Stomach (tissue), 9 donors: ENCODE data around the gene KDM2A. TPM values are rescaled to one million over a fixed set of nuclear protein-coding genes. Genes with fewer than 3 reads are reported as not detected.

ENCODE experiments used
- DNase-seq, 2 donors: peaks; one replicate each; pipeline versions ENCODE4 v3.0.0 to v3.0.0-alpha.2; 2013 to 2019
- H3K27ac ChIP-seq, 5 donors: fragments of 200-600 bp in 4 of 5; sonication (generic) in 4 of 5; one replicate each; pipeline ENCODE4 v1.5.1; 2013 to 2019; ENCODE audit warnings: mild to moderate bottlenecking in 1 of 5, moderate library complexity in 1 of 5
- H3K27me3 ChIP-seq, 3 donors: fragments of 200-600 bp; sonication (generic); one replicate each; pipeline ENCODE4 v1.5.1; 2017 to 2019; ENCODE audit warnings: mixed run types in 1 of 3
- H3K36me3 ChIP-seq, 4 donors: fragments of 200-600 bp; sonication (generic); 1 replicate in 3 of 4; 2 replicates in 1 of 4; pipeline ENCODE4 v1.5.1; 2016 to 2019
- H3K4me1 ChIP-seq, 4 donors: fragments of 200-600 bp; sonication (generic); one replicate each; pipeline ENCODE4 v1.5.1; 2016 to 2019
- H3K4me3 ChIP-seq, 4 donors: fragments of 200-600 bp; sonication (generic) in 3 of 4; one replicate each; pipeline ENCODE4 v1.5.1; 2016 to 2019; ENCODE audit warnings: mild to moderate bottlenecking in 1 of 4
- H3K9me3 ChIP-seq, 4 donors: fragments of 200-600 bp; sonication (generic); one replicate each; pipeline ENCODE4 v1.5.1; 2016 to 2019
- CTCF ChIP-seq, 7 experiments: fragments of 450-650 bp in 4 of 7; fragments of 200-600 bp in 3 of 7; sonication (generic) in 3 of 7; IDR thresholded peaks; one replicate each; pipeline ENCODE4 v1.5.1; 2016 to 2019; ENCODE audit warnings: antibody characterized with exemption in 7 of 7, control low read depth in 2 of 7, mild to moderate bottlenecking in 1 of 7
- EP300 ChIP-seq: sonication (generic); formaldehyde crosslinking; IDR thresholded peaks from one replicate; pipeline ENCODE4 v1.6.1; 2017; ENCODE audit warnings: antibody characterized with exemption
- POLR2A ChIP-seq, 4 donors: fragments of 450-650 bp; IDR thresholded peaks; one replicate each; pipeline ENCODE4 v1.6.1; 2016; ENCODE audit warnings: antibody characterized with exemption in 4 of 4, control low read depth in 2 of 4, mild to moderate bottlenecking in 1 of 4, moderate library complexity in 1 of 4
- POLR2AphosphoS5 ChIP-seq, 3 donors: sonication (generic); formaldehyde crosslinking; IDR thresholded peaks; one replicate each; pipeline ENCODE4 v1.6.1; 2016; ENCODE audit warnings: antibody characterized with exemption in 3 of 3
- WGBS, 5 donors: extraction: QIAGEN DNeasy Blood & Tissue Kit in 3 of 5; methylation state at CpG; one replicate each; pipeline versions ENCODE4 v1.1.5 to v1.1.7; 2013 to 2018; 5-methylcytosine and 5-hydroxymethylcytosine counted together
- intact Hi-C: fragments of 100-400 bp; cut with DNase I; formaldehyde crosslinking; loops from one replicate; pipeline ENCODE4 v1.15.1; 2023; ENCODE audit warnings: low total_unique reads
- polyA plus RNA-seq, 3 donors: library from polyadenylated mRNA; stranded (reverse); fragments of 200-250 nt; gene quantifications; one replicate each; pipeline ENCODE4 v1.2.3, GENCODE V29; 2013
- total RNA-seq, 5 donors: library from RNA; depleted of rRNA; stranded (reverse); fragments of >200 nt; gene quantifications; one replicate each; pipeline versions ENCODE4 v1.1.0 to v1.2.3, GENCODE V29; 2014 to 2016
- donor health status: healthy with polysubstance abuse.
- donor health status: Bipolar disorder and iron deficiency.
- donor health status: healthy.

Gene KDM2A
- total and polyA plus RNA-seq, 8 donors: 15.4 to 125 (median 70.3) TPM

- Histone ChIP-seq H3K4me1 (peaks cover 90 to 100% (median 99%) of the 10 kb centered on the region in 4 donors), H3K27me3 (no peaks in the 10 kb centered on the region), H3K36me3 (peaks cover 13 to 45% (median 24%) of the 10 kb centered on the region in 4 donors), H3K4me3 (peak overlapping the region in 2 of 4 donors; percentile 8 to 23), H3K27ac (peak overlapping the region; percentile 42 to 95 (median 92)), H3K9me3 (no peaks in the 10 kb centered on the region)
- intact Hi-C loops: no loop called here
- 52 to 65% (median 63%) methylated on average over 26 to 35 of the region's 35 CpGs for WGBS, 5 donors
- DNase-seq: no peak
- TF ChIP-seq EP300 (no peak), CTCF (IDR thresholded peaks at IDR 0.05) (no peak), POLR2AphosphoS5 (IDR thresholded peaks at IDR 0.05) (no peak), POLR2A (IDR thresholded peaks at IDR 0.05) (no peak)
These were observed 155.9 kb downstream of the KDM2A start for GRCh38 chr11:67274768-67275605.

- TF ChIP-seq POLR2AphosphoS5 (IDR thresholded peaks at IDR 0.05): no peak
- TF ChIP-seq CTCF (IDR thresholded peaks at IDR 0.05): no peak
- TF ChIP-seq EP300: no peak
- no peak for TF ChIP-seq POLR2A (IDR thresholded peaks at IDR 0.05)
- Histone ChIP-seq H3K4me3 (peak overlapping the region in 2 of 4 donors; percentile 8 to 23), H3K9me3 (no peaks in the 10 kb centered on the region), H3K27ac (peak overlapping the region; percentile 42 to 95 (median 92)), H3K27me3 (no peaks in the 10 kb centered on the region), H3K4me1 (peaks cover 82 to 100% (median 97%) of the 10 kb centered on the region in 4 donors), H3K36me3 (peaks cover 21 to 53% (median 32%) of the 10 kb centered on the region in 4 donors)
- 64 to 88% (median 80%) methylated on average over 8 to 17 of the region's 17 CpGs for WGBS, 5 donors
- no peak for DNase-seq
- intact Hi-C loops: no loop called here
These were observed 156.7 kb downstream of the KDM2A start for GRCh38 chr11:67275606-67276409.

- H3K27ac ChIP-seq: peak overlapping the region; percentile 87 to 95 (median 92)
- peak; percentile 59 to 68 for DNase-seq
- no peaks in the 10 kb centered on the region for H3K9me3 ChIP-seq
- peak overlapping the region; percentile 28 to 38 (median 28) for H3K4me3 ChIP-seq
- peaks cover 31 to 58% (median 40%) of the 10 kb centered on the region in 4 donors for H3K36me3 ChIP-seq
- intact Hi-C loops: no loop called here
- no peaks in the 10 kb centered on the region for H3K27me3 ChIP-seq
- WGBS, 5 donors: 23 to 29% (median 25%) methylated on average over 9 to 16 of the region's 16 CpGs
- H3K4me1 ChIP-seq: peaks cover 72 to 100% (median 87%) of the 10 kb centered on the region in 4 donors
- TF ChIP-seq CTCF (IDR thresholded peaks at IDR 0.05) (peak in 1 of 7 experiments; percentile 34), POLR2AphosphoS5 (IDR thresholded peaks at IDR 0.05) (no peak), POLR2A (IDR thresholded peaks at IDR 0.05) (no peak), EP300 (no peak)
These were observed 157.7 kb downstream of the KDM2A start for GRCh38 chr11:67276781-67277230.
